Muscle layer of colon (tissue), 2 donors: ENCODE measurements around the gene ADGRL1.
"Not testable (repeated sequence)": the region's sequence is repeated elsewhere in the genome, so short reads cannot be mapped to it uniquely, and the experiment has no call there.

ENCODE experiments used
- H3K27ac ChIP-seq: one replicate; pipeline ENCODE4 v1.7.0; 2013; ENCODE audit warnings: low read depth, mild to moderate bottlenecking, low read length, moderate library complexity
- H3K27me3 ChIP-seq, 2 donors: one replicate each; pipeline ENCODE4 v1.7.0; 2013; ENCODE audit warnings: low read length in 2 of 2, mild to moderate bottlenecking in 2 of 2; ENCODE audit not compliant: insufficient read depth in 2 of 2, control insufficient read depth in 1 of 2
- H3K36me3 ChIP-seq: one replicate; pipeline ENCODE4 v1.7.0; 2013; ENCODE audit warnings: mild to moderate bottlenecking, low read length; ENCODE audit not compliant: insufficient read depth
- H3K4me1 ChIP-seq: one replicate; pipeline ENCODE4 v1.7.0; 2013; ENCODE audit warnings: mild to moderate bottlenecking, low read length; ENCODE audit not compliant: insufficient read depth
- H3K4me3 ChIP-seq, 2 donors: one replicate each; pipeline ENCODE4 v1.7.0; 2013; ENCODE audit warnings: low read length in 2 of 2, low read depth in 1 of 2, mild to moderate bottlenecking in 1 of 2, moderate library complexity in 1 of 2
- H3K9ac ChIP-seq: one replicate; pipeline ENCODE4 v1.7.0; 2013; ENCODE audit warnings: low read length
- H3K9me3 ChIP-seq: one replicate; pipeline ENCODE4 v1.7.0; 2013; ENCODE audit warnings: mild to moderate bottlenecking, low read length
- donor health status: abdominal sarcoma.
- donor health status: Adenocarcinoma of cecum.

Gene ADGRL1

GRCh38 chr19:14156122-14156521, 49.8 kb downstream of the ADGRL1 start:
- H3K9me3 ChIP-seq: no peaks in the 10 kb centered on the region
- H3K27me3 ChIP-seq: no peaks in the 10 kb centered on the region
- peaks cover 55% of the 10 kb centered on the region for H3K36me3 ChIP-seq
- no peaks in the 10 kb centered on the region for H3K4me1 ChIP-seq
- H3K27ac ChIP-seq: no peak overlapping the region
- no peak overlapping the region for H3K4me3 ChIP-seq
- H3K9ac ChIP-seq: no peak overlapping the region

GRCh38 chr19:14155371-14155770, 50.6 kb downstream of the ADGRL1 start:
- peaks cover 55% of the 10 kb centered on the region for H3K36me3 ChIP-seq
- no peaks in the 10 kb centered on the region for H3K27me3 ChIP-seq
- no peaks in the 10 kb centered on the region for H3K9me3 ChIP-seq
- no peak overlapping the region for H3K27ac ChIP-seq
- H3K4me1 ChIP-seq: peaks cover 4% of the 10 kb centered on the region
- H3K4me3 ChIP-seq: no peak overlapping the region
- no peak overlapping the region for H3K9ac ChIP-seq

GRCh38 chr19:14152713-14153112, 53.3 kb downstream of the ADGRL1 start:
- H3K36me3 ChIP-seq: peaks cover 40% of the 10 kb centered on the region
- no peak overlapping the region for H3K4me3 ChIP-seq
- H3K9me3 ChIP-seq: no peaks in the 10 kb centered on the region
- no peaks in the 10 kb centered on the region for H3K27me3 ChIP-seq
- H3K4me1 ChIP-seq: peaks cover 30% of the 10 kb centered on the region
- no peak overlapping the region for H3K9ac ChIP-seq
- H3K27ac ChIP-seq: no peak overlapping the region

GRCh38 chr19:14150770-14151661, 55.0 kb downstream of the ADGRL1 start:
- no peaks in the 10 kb centered on the region for H3K27me3 ChIP-seq
- no peaks in the 10 kb centered on the region for H3K9me3 ChIP-seq
- H3K27ac ChIP-seq: no peak overlapping the region
- H3K4me1 ChIP-seq: peaks cover 31% of the 10 kb centered on the region
- no peak overlapping the region for H3K4me3 ChIP-seq
- H3K36me3 ChIP-seq: peaks cover 28% of the 10 kb centered on the region
- no peak overlapping the region for H3K9ac ChIP-seq

- Histone ChIP-seq H3K9me3 (no peaks in the 10 kb centered on the region), H3K4me3 (peak overlapping the region in 1 of 2 donors; percentile 56), H3K27me3 (no peaks in the 10 kb centered on the region), H3K36me3 (peaks cover 21% of the 10 kb centered on the region), H3K27ac (peak overlapping the region; percentile 50), H3K4me1 (peaks cover 31% of the 10 kb centered on the region), H3K9ac (peak overlapping the region; percentile 70)
These were observed 55.8 kb downstream of the ADGRL1 start for GRCh38 chr19:14150041-14150769.

GRCh38 chr19:14149509-14149994, 56.4 kb downstream of the ADGRL1 start:
- Histone ChIP-seq H3K9ac (peak overlapping the region; percentile 70), H3K4me3 (peak overlapping the region in 1 of 2 donors; percentile 56)

GRCh38 chr19:14148751-14149410, 57.1 kb downstream of the ADGRL1 start:
- H3K9me3 ChIP-seq: no peaks in the 10 kb centered on the region
- H3K4me1 ChIP-seq: peaks cover 31% of the 10 kb centered on the region
- peaks cover 13% of the 10 kb centered on the region for H3K36me3 ChIP-seq
- H3K4me3 ChIP-seq: peak overlapping the region in 1 of 2 donors; percentile 56
- H3K27me3 ChIP-seq: no peaks in the 10 kb centered on the region
- peak overlapping the region; percentile 50 for H3K27ac ChIP-seq
- H3K9ac ChIP-seq: peak overlapping the region; percentile 70

More at GRCh38 chr19:14149509-14149994, 56.4 kb downstream of the ADGRL1 start:
- Histone ChIP-seq H3K27me3 (no peaks in the 10 kb centered on the region), H3K4me1 (peaks cover 31% of the 10 kb centered on the region), H3K9me3 (no peaks in the 10 kb centered on the region), H3K36me3 (peaks cover 17% of the 10 kb centered on the region), H3K27ac (peak overlapping the region; percentile 50)

GRCh38 chr19:14147797-14148605, 58.0 kb downstream of the ADGRL1 start:
- Histone ChIP-seq H3K9me3 (no peaks in the 10 kb centered on the region), H3K36me3 (peaks cover 12% of the 10 kb centered on the region), H3K4me3 (no peak overlapping the region), H3K27ac (peak overlapping the region; percentile 50), H3K4me1 (peaks cover 31% of the 10 kb centered on the region), H3K27me3 (no peaks in the 10 kb centered on the region), H3K9ac (peak overlapping the region; percentile 0)

GRCh38 chr19:14146789-14147216, 59.2 kb downstream of the ADGRL1 start:
- H3K4me1 ChIP-seq: peaks cover 31% of the 10 kb centered on the region
- no peaks in the 10 kb centered on the region for H3K27me3 ChIP-seq
- H3K9ac ChIP-seq: no peak overlapping the region
- no peak overlapping the region for H3K27ac ChIP-seq
- no peak overlapping the region for H3K4me3 ChIP-seq
- H3K36me3 ChIP-seq: peaks cover under 1% of the 10 kb centered on the region
- H3K9me3 ChIP-seq: no peaks in the 10 kb centered on the region

GRCh38 chr19:14146169-14146568, 59.8 kb downstream of the ADGRL1 start:
- H3K9ac ChIP-seq, H3K27ac ChIP-seq, H3K9me3 ChIP-seq, H3K4me3 ChIP-seq, H3K36me3 ChIP-seq, H3K27me3 ChIP-seq: not testable (repeated sequence)
- H3K4me1 ChIP-seq: peaks cover 31% of the 10 kb centered on the region
